ENCODE results near the gene PDAP1.

PDAP1 gene

DNA sequence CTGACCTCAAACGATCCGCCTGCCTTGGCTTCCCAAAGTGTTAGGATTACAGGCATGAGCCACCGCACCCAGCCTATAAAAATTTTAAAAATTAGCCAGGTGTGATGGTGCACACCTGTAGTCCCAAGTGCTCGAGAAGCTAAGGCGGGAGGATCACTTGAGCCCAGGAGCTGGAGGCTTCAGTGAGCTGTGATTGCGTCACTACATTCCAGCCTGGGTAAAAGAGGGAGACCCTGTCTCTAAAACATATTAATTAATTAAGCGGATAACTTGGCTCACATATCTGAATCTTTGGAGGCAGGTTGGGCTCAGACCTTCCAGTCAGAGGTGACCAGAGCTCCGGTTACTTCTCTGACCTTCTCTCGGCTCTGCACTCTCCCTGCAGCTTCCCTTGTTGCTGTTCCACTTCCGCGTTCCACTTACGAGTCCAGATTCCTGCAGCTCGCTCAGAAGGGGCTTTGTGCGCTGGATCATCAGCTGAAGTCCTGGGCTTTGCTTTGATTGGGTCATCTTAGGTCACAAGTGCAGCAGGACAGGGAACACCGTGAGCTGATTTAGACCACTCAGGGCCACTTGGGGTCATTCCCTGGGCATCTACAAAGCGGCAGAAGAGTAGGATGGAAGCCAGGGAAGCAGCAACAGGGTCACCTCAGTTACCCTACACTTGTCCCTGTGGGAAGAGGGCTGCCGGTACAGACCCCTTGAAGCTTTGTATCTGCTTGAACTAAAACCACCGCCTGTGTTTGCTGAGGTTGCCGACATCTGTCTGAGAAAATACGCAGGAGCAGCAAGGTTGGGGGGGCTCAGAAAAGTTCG is 35.9 kb downstream of the PDAP1 start:
- H3K27ac ChIP-seq: no peak overlapping the region
- TF ChIP-seq CTCF (conservative IDR thresholded peaks at IDR 0.05): no peak

DNA sequence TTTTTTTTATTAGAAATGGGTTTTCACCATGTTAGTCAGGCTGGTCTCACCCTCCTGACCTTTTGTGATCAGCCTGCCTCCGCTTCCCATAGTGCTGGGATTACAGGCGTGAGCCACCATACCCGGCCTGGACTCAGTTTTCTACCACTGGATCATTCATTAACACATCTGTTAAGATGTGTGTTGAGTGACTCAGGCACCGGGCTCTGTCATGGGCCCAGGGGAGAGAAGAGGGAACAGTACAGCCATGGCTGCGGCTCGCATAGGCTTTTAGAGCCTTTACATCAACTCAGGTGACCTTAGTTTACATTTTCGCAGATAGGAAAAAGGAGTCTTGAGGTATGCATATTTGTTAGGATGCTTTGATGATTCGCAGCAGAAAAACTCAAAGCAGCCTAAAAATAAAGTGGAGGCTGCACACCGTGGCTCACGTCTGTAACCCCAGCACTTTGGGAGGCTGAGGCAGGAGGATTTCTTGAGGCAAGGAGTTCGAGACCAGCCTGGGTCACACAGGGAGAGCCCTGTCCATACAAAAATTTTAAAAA is 36.9 kb downstream of the PDAP1 start:
- no peak overlapping the region for H3K27ac ChIP-seq
- no peak for TF ChIP-seq CTCF (conservative IDR thresholded peaks at IDR 0.05)

- no peak overlapping the region for H3K27ac ChIP-seq
- no peak for TF ChIP-seq CTCF (conservative IDR thresholded peaks at IDR 0.05)
Measured at GRCh38 chr7:99369767-99370391, 38.5 kb downstream of the PDAP1 start.

DNA sequence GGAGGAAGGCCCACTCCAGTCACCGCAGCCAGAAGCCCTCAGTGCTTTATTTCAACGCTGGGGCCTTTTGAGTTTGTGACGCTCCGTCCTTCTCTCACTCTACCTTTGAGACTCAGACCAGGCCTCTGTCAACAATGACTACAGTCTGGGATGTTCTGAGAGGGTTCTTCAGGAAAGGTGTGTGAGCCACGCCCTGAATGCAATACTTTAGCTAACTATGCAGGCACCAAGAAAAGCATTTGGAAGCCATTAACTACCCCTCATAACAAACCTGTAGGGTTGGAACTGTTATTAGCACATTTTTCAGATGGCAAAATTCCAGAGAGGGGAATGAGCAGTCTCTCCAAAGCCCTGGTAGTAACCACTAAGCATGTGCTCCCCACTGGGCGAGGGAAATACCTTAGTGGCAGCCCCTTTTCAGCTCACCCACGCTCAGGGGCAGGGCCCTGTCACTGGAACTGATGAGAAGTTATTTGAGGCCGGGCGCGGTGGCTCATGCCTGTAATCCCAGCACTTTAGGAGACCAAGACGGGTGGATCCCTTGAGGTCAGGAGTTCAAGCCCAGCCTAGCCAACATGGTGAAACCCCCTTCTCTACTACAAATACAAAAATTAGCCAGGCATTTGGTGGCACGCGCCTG is 39.5 kb downstream of the PDAP1 start:
- no peak overlapping the region for H3K27ac ChIP-seq
- TF ChIP-seq CTCF (conservative IDR thresholded peaks at IDR 0.05): no peak

GRCh38 chr7:99366646-99367045 is 41.8 kb downstream of the PDAP1 start:
- no peak overlapping the region for H3K27ac ChIP-seq
- TF ChIP-seq CTCF (conservative IDR thresholded peaks at IDR 0.05): no peak

GRCh38 chr7:99365318-99366141 is 42.9 kb downstream of the PDAP1 start:
- TF ChIP-seq CTCF (conservative IDR thresholded peaks at IDR 0.05): peak; percentile 90
- H3K27ac ChIP-seq: no peak overlapping the region
